Measurements from ENCODE around the gene EXOG. TPM values are rescaled to one million over a fixed set of nuclear protein-coding genes. Genes with fewer than 3 reads are reported as not detected.

Gene EXOG
- total and polyA plus RNA-seq, 11 donors: 18.3 to 35.9 (median 25.0) TPM

DNA sequence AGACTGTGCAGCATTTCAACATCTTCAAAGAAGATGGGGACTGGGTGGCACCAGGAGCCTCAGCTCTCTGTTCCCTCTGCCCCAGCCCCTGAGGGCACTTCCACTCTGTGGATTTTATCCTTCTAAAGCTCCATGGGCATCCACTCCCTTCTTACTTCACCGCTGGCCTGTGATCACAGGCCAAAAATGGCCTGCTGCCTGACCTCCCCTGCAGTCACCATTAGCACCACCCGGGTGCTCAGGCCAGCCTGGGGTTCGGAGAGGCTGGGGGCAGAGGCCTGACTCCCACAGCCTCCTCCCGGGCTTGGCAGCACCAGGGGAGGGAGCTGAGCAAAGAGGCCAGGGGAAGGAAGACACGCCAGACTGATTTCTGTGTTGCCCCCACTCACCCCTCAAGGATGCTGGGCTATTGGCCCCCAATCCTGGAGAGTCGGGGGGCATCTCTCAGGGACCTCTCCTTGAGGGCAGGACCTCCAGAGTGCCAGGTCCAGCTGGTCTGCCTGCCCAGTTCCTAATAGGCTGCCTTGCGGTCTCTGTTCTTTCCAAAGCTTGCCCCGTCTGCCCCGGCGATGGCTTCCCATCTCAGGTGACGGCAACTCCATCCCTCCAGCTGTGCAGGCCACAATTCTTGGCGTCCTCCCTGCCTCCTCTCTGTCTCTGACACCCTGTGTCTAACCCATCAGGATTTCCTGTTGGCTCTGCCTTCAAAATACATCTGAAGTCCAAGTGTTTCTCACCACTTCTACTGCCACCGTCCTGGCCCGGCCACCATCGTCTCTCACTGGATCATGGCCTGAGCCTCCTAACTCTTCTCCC is 67.1 kb downstream of the EXOG start:
- DNase-seq (peak in 1 of 5 donors; percentile 12), ATAC-seq (no peak)
- Histone ChIP-seq H3K9me3 (no peaks in the 10 kb centered on the region), H3K36me3 (peaks cover 0 to 83% (median 11%) of the 10 kb centered on the region in 9 donors), H3K27me3 (no peaks in the 10 kb centered on the region), H3K27ac (no peak overlapping the region), H3K4me1 (peaks cover 0 to 13% (median 0%) of the 10 kb centered on the region in 12 donors), H3K4me3 (no peak overlapping the region)
- 76 to 85% (median 79%) methylated on average over 14 to 15 of the region's 15 CpGs for WGBS, 4 donors
- TF ChIP-seq POLR2A (IDR thresholded peaks at IDR 0.05): no peak
- TF ChIP-seq, protein P1, sequence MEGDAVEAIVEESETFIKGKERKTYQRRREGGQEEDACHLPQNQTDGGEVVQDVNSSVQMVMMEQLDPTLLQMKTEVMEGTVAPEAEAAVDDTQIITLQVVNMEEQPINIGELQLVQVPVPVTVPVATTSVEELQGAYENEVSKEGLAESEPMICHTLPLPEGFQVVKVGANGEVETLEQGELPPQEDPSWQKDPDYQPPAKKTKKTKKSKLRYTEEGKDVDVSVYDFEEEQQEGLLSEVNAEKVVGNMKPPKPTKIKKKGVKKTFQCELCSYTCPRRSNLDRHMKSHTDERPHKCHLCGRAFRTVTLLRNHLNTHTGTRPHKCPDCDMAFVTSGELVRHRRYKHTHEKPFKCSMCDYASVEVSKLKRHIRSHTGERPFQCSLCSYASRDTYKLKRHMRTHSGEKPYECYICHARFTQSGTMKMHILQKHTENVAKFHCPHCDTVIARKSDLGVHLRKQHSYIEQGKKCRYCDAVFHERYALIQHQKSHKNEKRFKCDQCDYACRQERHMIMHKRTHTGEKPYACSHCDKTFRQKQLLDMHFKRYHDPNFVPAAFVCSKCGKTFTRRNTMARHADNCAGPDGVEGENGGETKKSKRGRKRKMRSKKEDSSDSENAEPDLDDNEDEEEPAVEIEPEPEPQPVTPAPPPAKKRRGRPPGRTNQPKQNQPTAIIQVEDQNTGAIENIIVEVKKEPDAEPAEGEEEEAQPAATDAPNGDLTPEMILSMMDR (IDR thresholded peaks at IDR 0.05): no peak
- intact Hi-C loops (cut with DNase I): no loop called here

DNA sequence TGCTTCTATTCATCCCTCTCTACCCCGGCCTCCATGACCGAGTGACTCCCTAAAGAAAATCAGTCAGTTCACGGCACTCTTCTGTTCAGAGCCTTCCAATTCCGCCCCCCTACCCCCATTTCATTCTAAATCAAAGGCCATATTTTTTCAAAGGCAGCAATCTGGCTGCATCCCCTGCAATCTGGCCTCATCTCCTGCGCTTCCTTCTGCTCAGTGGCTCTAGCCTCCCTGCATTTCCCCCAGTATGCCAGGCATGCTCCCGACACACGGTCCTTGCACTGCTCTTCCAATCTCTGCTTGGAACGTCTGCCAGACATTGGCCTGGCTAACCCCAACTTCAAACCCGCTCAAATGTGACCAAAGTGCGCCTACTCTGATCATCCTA is 67.7 kb downstream of the EXOG start:
- Histone ChIP-seq H3K9me3 (no peaks in the 10 kb centered on the region), H3K4me1 (peaks cover 0 to 13% (median 0%) of the 10 kb centered on the region in 12 donors), H3K27ac (no peak overlapping the region), H3K4me3 (no peak overlapping the region), H3K36me3 (peaks cover 0 to 78% (median 11%) of the 10 kb centered on the region in 9 donors), H3K27me3 (no peaks in the 10 kb centered on the region)
- intact Hi-C loops (cut with DNase I): no loop called here
- DNase-seq (peak in 1 of 5 donors; percentile 5), ATAC-seq (no peak)
- no peak for TF ChIP-seq POLR2A (IDR thresholded peaks at IDR 0.05)
- TF ChIP-seq, protein P1 (IDR thresholded peaks at IDR 0.05): no peak
- 83 to 90% (median 84%) methylated on average over 10 of the region's 10 CpGs for WGBS, 4 donors

DNA sequence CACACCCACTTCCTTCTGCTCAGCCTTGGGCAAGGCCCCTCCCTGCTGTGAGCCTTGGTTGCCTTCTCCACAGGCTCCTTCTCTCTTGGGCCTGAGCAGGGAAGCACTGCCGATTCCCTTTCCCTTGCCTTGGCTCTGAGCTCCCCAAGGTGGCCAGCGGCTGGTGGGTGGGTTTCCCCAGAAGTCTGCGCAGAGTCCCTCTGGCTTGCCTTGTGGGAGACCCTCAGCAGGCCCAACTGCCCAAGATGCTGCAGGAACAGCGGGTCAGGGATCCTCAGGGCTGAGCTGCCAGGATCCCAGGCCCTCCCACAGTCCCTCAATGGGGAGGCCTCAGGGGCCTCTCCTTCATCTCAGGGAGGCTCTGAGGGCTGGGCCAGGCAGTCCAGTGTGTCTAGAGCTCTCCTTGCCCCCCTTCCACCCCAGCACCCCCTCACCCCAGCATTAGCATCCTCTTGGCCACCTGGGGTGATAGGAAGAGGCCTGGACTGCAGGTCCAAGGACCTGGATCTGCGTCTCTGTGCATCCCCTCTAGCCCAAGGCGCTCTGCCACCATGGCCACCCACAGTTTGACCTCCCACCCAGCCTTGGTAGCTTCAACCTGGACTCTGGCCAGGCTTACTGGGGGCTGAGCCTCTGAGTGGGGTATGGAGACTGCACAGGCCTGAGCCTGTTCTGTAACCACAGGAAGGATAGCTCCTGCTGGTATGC is 68.6 kb downstream of the EXOG start:
- Histone ChIP-seq H3K4me1 (peaks cover 0 to 13% (median 0%) of the 10 kb centered on the region in 12 donors), H3K27ac (no peak overlapping the region), H3K9me3 (no peaks in the 10 kb centered on the region), H3K36me3 (peaks cover 0 to 78% (median 11%) of the 10 kb centered on the region in 9 donors), H3K27me3 (no peaks in the 10 kb centered on the region), H3K4me3 (no peak overlapping the region)
- WGBS, 4 donors: 91 to 95% (median 94%) methylated on average over 5 to 6 of the region's 6 CpGs
- TF ChIP-seq POLR2A (IDR thresholded peaks at IDR 0.05): no peak
- TF ChIP-seq, protein P1 (IDR thresholded peaks at IDR 0.05): no peak
- intact Hi-C loops (cut with DNase I): no loop called here
- ATAC-seq (peak in 1 of 4 donors; percentile 1), DNase-seq (peak in 2 of 5 donors; percentile 12 to 28)
